H9 (cell line): ENCODE results near the gene MYH11. TPM values are rescaled to one million over a fixed set of nuclear protein-coding genes. Genes with fewer than 3 reads are reported as not detected.

Source experiments
- DNase-seq: peaks from one replicate; pipeline ENCODE4 v3.0.0-alpha.2; 2017
- H2AFZ ChIP-seq: one replicate; pipeline ENCODE4 v1.6.1; 2013; ENCODE audit warnings: mild to moderate bottlenecking, low read length, control low read depth, moderate library complexity
- H2AK5ac ChIP-seq: 2 replicates; pipeline ENCODE4 v1.6.1; 2013; ENCODE audit warnings: low read length, control low read depth, mixed read lengths; ENCODE audit not compliant: insufficient read length
- H2BK120ac ChIP-seq: one replicate; pipeline ENCODE4 v1.6.1; 2013; ENCODE audit warnings: low read depth, mild to moderate bottlenecking, low read length, control low read depth, inconsistent platforms; ENCODE audit not compliant: poor library complexity, severe bottlenecking
- H2BK12ac ChIP-seq: 2 replicates; pipeline ENCODE4 v1.6.1; 2013; ENCODE audit warnings: low read length, control low read depth, mixed read lengths, low read depth; ENCODE audit not compliant: insufficient read length
- H2BK15ac ChIP-seq: 2 replicates; pipeline ENCODE4 v1.6.1; 2013; ENCODE audit warnings: low read depth, low read length, control low read depth
- H2BK20ac ChIP-seq: one replicate; pipeline ENCODE4 v1.6.1; 2013; ENCODE audit warnings: low read depth, mild to moderate bottlenecking, low read length, control low read depth, inconsistent platforms; ENCODE audit not compliant: poor library complexity, severe bottlenecking
- H2BK5ac ChIP-seq: 2 replicates; pipeline ENCODE4 v1.6.1; 2013; ENCODE audit warnings: low read length, control low read depth, mixed read lengths; ENCODE audit not compliant: insufficient read length
- H3K14ac ChIP-seq: 2 replicates; pipeline ENCODE4 v1.6.1; 2013; ENCODE audit warnings: low read length, control low read depth; ENCODE audit not compliant: insufficient read depth
- H3K18ac ChIP-seq: 2 replicates; pipeline ENCODE4 v1.6.1; 2013; ENCODE audit warnings: low read depth, mild to moderate bottlenecking, mixed read lengths, low read length, control low read depth; ENCODE audit not compliant: insufficient read length
- H3K23ac ChIP-seq: 2 replicates; pipeline ENCODE4 v1.6.1; 2013; ENCODE audit warnings: low read length, control low read depth, mixed read lengths, low read depth; ENCODE audit not compliant: insufficient read length
- H3K23me2 ChIP-seq: 2 replicates; pipeline ENCODE4 v1.6.1; 2013; ENCODE audit warnings: low read depth, mild to moderate bottlenecking, mixed read lengths, low read length, control low read depth; ENCODE audit not compliant: insufficient read length, poor library complexity, severe bottlenecking
- H3K27ac ChIP-seq: 2 replicates; pipeline ENCODE4 v1.5.1; 2013; ENCODE audit warnings: low read length, control low read depth, mixed read lengths, low read depth; ENCODE audit not compliant: insufficient read length
- H3K27me3 ChIP-seq: 2 replicates; pipeline ENCODE4 v1.6.1; 2013; ENCODE audit warnings: low read length, control low read depth, inconsistent platforms; ENCODE audit not compliant: insufficient read depth
- H3K4ac ChIP-seq: 2 replicates; pipeline ENCODE4 v1.6.1; 2013; ENCODE audit warnings: low read depth, mild to moderate bottlenecking, control low read depth, inconsistent platforms, low read length, moderate library complexity
- H3K4me1 ChIP-seq: 2 replicates; pipeline ENCODE4 v1.6.1; 2013; ENCODE audit warnings: low read length, control low read depth, inconsistent platforms; ENCODE audit not compliant: insufficient read depth
- H3K4me2 ChIP-seq: 2 replicates; pipeline ENCODE4 v1.6.1; 2013; ENCODE audit warnings: low read length, control low read depth, mixed read lengths; ENCODE audit not compliant: insufficient read length, insufficient read depth
- H3K56ac ChIP-seq: 2 replicates; pipeline ENCODE4 v1.6.1; 2013; ENCODE audit warnings: low read depth, mild to moderate bottlenecking, mixed read lengths, low read length, control low read depth; ENCODE audit not compliant: insufficient read length
- H3K79me1 ChIP-seq: 2 replicates; pipeline ENCODE4 v1.6.1; 2013; ENCODE audit warnings: low read depth, mild to moderate bottlenecking, moderate library complexity, low read length, control low read depth, inconsistent platforms; ENCODE audit not compliant: insufficient read depth, poor library complexity, severe bottlenecking
- H3K79me2 ChIP-seq: 2 replicates; pipeline ENCODE4 v1.6.1; 2013; ENCODE audit warnings: low read length, control low read depth, inconsistent platforms; ENCODE audit not compliant: insufficient read depth
- H3K9ac ChIP-seq: 2 replicates; pipeline ENCODE4 v1.6.1; 2013; ENCODE audit warnings: low read length, control low read depth, mixed read lengths; ENCODE audit not compliant: insufficient read length; ENCODE audit errors: extremely low read depth
- H3K9me3 ChIP-seq: one replicate; pipeline ENCODE4 v1.6.1; 2013; ENCODE audit warnings: low read depth, low read length, inconsistent platforms; ENCODE audit not compliant: control insufficient read depth
- H3T11ph ChIP-seq: one replicate; pipeline ENCODE4 v1.6.1; 2013; ENCODE audit warnings: mild to moderate bottlenecking, low read length, control low read depth, inconsistent platforms
- H4K20me1 ChIP-seq: one replicate; pipeline ENCODE4 v1.6.1; 2013; ENCODE audit not compliant: control insufficient read depth, insufficient read length, insufficient read depth
- H4K5ac ChIP-seq: 2 replicates; pipeline ENCODE4 v1.6.1; 2013; ENCODE audit warnings: low read depth, mild to moderate bottlenecking, mixed read lengths, low read length, control low read depth; ENCODE audit not compliant: insufficient read length
- H4K8ac ChIP-seq: replicated peaks from 2 replicates; pipeline ENCODE4 v1.6.1; 2013; ENCODE audit warnings: low read length, control low read depth, mixed read lengths, low read depth; ENCODE audit not compliant: insufficient read length
- H4K91ac ChIP-seq: 2 replicates; pipeline ENCODE4 v1.6.1; 2013; ENCODE audit warnings: low read depth, mild to moderate bottlenecking, moderate library complexity, mixed read lengths, low read length, control low read depth; ENCODE audit not compliant: insufficient read length
- H3K27ac Mint-ChIP-seq, 3 experiments: 2 replicates in 2 of 3; 3 replicates in 1 of 3; pipeline ENCODE4 v1.8.0; 2020 to 2021; ENCODE audit warnings: mixed read lengths in 3 of 3, mild to moderate bottlenecking in 1 of 3, moderate library complexity in 1 of 3
- H3K27me3 Mint-ChIP-seq: 2 replicates; pipeline ENCODE4 v1.8.0; 2021; ENCODE audit warnings: low read depth, mild to moderate bottlenecking, moderate library complexity, mixed read lengths
- H3K36me3 Mint-ChIP-seq, 3 experiments: 2 replicates in 2 of 3; 3 replicates in 1 of 3; pipeline ENCODE4 v1.8.0; 2020 to 2021; ENCODE audit warnings: low read depth in 3 of 3, mixed read lengths in 3 of 3; ENCODE audit not compliant: insufficient read depth in 1 of 3
- H3K4me1 Mint-ChIP-seq, 2 experiments: 2 replicates each; pipeline ENCODE4 v1.8.0; 2020; ENCODE audit warnings: mixed read lengths in 2 of 2
- H3K4me3 Mint-ChIP-seq, 2 experiments: 2 replicates in 1 of 2; 3 replicates in 1 of 2; pipeline ENCODE4 v1.8.0; 2020 to 2021; ENCODE audit warnings: mild to moderate bottlenecking in 2 of 2, mixed read lengths in 2 of 2, moderate library complexity in 1 of 2
- H3K9me3 Mint-ChIP-seq, 2 experiments: 2 replicates in 1 of 2; 3 replicates in 1 of 2; pipeline ENCODE4 v1.8.0; 2020; ENCODE audit warnings: mild to moderate bottlenecking in 2 of 2, mixed read lengths in 2 of 2, moderate library complexity in 1 of 2
- CTCF ChIP-seq: fragments of 200-600 bp; sonication (generic); conservative IDR thresholded peaks from 3 replicates; pipeline ENCODE4 v1.8.0; 2021; ENCODE audit warnings: antibody characterized with exemption, mild to moderate bottlenecking
- WGBS: extraction: QIAGEN DNeasy Blood & Tissue Kit; methylation state at CpG from one replicate; pipeline ENCODE4 v1.1.7; 2013; ENCODE audit warnings: missing lambda C conversion rate, low lambda C conversion rate, mixed read lengths; ENCODE audit not compliant: insufficient read length; ENCODE audit errors: extremely low coverage; 5-methylcytosine and 5-hydroxymethylcytosine counted together
- total RNA-seq: library from RNA; stranded (reverse); gene quantifications from 2 replicates; pipeline ENCODE4 v1.2.1, GENCODE V29; 2021

The MYH11 gene
- total RNA-seq, 1 experiment from 2014 or later, result 0.42 TPM

- Histone ChIP-seq H4K5ac (no peak overlapping the region), H3K9me3 (no peaks in the 10 kb centered on the region), H3K18ac (no peak overlapping the region), H4K20me1 (no peaks in the 10 kb centered on the region), H2BK120ac (no peak overlapping the region), H2BK12ac (no peak overlapping the region), H3K9ac (no peak overlapping the region), H3K4me1 (no peaks in the 10 kb centered on the region), H3T11ph (no peak overlapping the region), H3K23ac (no peak overlapping the region), H3K27me3 (no peaks in the 10 kb centered on the region), H3K4me2 (no peak overlapping the region), H4K91ac (no peak overlapping the region), H3K4ac (no peak overlapping the region), H3K27ac (no peak overlapping the region), H3K14ac (no peak overlapping the region), H3K23me2 (no peaks in the 10 kb centered on the region), H3K79me1 (no peaks in the 10 kb centered on the region), H2BK15ac (no peak overlapping the region), H2BK20ac (no peak overlapping the region), H4K8ac (no peak overlapping the region), H3K56ac (no peak overlapping the region), H2AFZ (no peak overlapping the region), H2BK5ac (no peak overlapping the region), H3K79me2 (no peaks in the 10 kb centered on the region), H2AK5ac (no peak overlapping the region)
- no CpG with 5 or more reads among the region's 5 CpGs for WGBS
- Mint-ChIP-seq H3K4me3 (no peak overlapping the region; a peak in 1 of 5 replicates), H3K27me3 (peaks cover 1% of the 10 kb centered on the region; the same call in 1 of the 2 replicates), H3K36me3 (peaks cover 14 to 22% (median 21%) of the 10 kb centered on the region in 3 experiments), H3K27ac (no peak overlapping the region), H3K9me3 (no peaks in the 10 kb centered on the region), H3K4me1 (peaks cover 0 to 2% of the 10 kb centered on the region in 2 experiments; a peak in 1 of 4 replicates)
- no peak for DNase-seq
- TF ChIP-seq CTCF, result no peak
Measured at GRCh38 chr16:15725641-15726240, 131.1 kb downstream of the MYH11 start.
